Smooth muscle cell (in vitro differentiated cells): ENCODE results near the gene GK2. TPM values are rescaled to one million over a fixed set of nuclear protein-coding genes. Genes with fewer than 3 reads are reported as not detected.

Experiments used
- DNase-seq: peaks from one replicate; lab custom pipeline; 2025; ENCODE audit not compliant: unreplicated experiment; lab: John Stamatoyannopoulos, UW
- H2AFZ ChIP-seq: fragments of 200-600 bp; sonication (generic); 2 replicates; pipeline ENCODE4 v1.6.0; 2016; ENCODE audit warnings: antibody characterized with exemption, low read depth, mild to moderate bottlenecking
- H3F3A ChIP-seq: fragments of 200-600 bp; sonication (generic); 2 replicates; pipeline ENCODE4 v1.6.0; 2017; ENCODE audit warnings: antibody characterized with exemption, low read depth
- H3K27ac ChIP-seq: fragments of 200-600 bp; sonication (generic); 2 replicates; pipeline ENCODE4 v1.5.1; 2016; ENCODE audit warnings: low read depth, mild to moderate bottlenecking
- H3K27me3 ChIP-seq: fragments of 200-600 bp; sonication (generic); 2 replicates; pipeline ENCODE4 v1.6.1; 2016; ENCODE audit warnings: low read depth, mild to moderate bottlenecking
- H3K36me3 ChIP-seq: fragments of 200-600 bp; sonication (generic); 2 replicates; pipeline ENCODE4 v1.5.1; 2016; ENCODE audit warnings: low read depth
- H3K4me1 ChIP-seq: fragments of 200-600 bp; sonication (generic); 2 replicates; pipeline ENCODE4 v1.5.1; 2016; ENCODE audit warnings: low read depth
- H3K4me2 ChIP-seq: fragments of 200-600 bp; sonication (generic); 2 replicates; pipeline ENCODE4 v1.6.0; 2016; ENCODE audit warnings: mild to moderate bottlenecking
- H3K4me3 ChIP-seq: fragments of 200-600 bp; sonication (generic); 2 replicates; pipeline ENCODE4 v1.5.1; 2016; ENCODE audit warnings: mild to moderate bottlenecking
- H3K79me2 ChIP-seq: fragments of 200-600 bp; sonication (generic); 2 replicates; pipeline ENCODE4 v1.6.0; 2016; ENCODE audit warnings: low read depth, mild to moderate bottlenecking
- H3K9ac ChIP-seq: fragments of 200-600 bp; sonication (generic); 2 replicates; pipeline ENCODE4 v1.6.0; 2016; ENCODE audit warnings: low read depth
- H3K9me3 ChIP-seq: fragments of 200-600 bp; sonication (generic); replicated peaks from 2 replicates; pipeline ENCODE4 v1.5.1; 2016; ENCODE audit warnings: low read depth
- H4K20me1 ChIP-seq: fragments of 200-600 bp; sonication (generic); 2 replicates; pipeline ENCODE4 v1.6.0; 2016; ENCODE audit warnings: low read depth
- WGBS: methylation state at CpG from one replicate; pipeline ENCODE4 v1.1.7; 2016; ENCODE audit warnings: low lambda C conversion rate; 5-methylcytosine and 5-hydroxymethylcytosine counted together
- polyA plus RNA-seq: library from polyadenylated mRNA; unstranded; fragments of >200 nt; fragmentation: Nextera tagmentation; extraction: Ambion mirVana; gene quantifications from 2 replicates; pipeline ENCODE4 v1.2.1, GENCODE V29; 2016
- total RNA-seq: library from RNA; depleted of rRNA; stranded (reverse); fragments of >200 nt; gene quantifications from 2 replicates; pipeline ENCODE4 v1.2.3, GENCODE V29; 2014
- TF ChIP-seq, protein P1 (sequence below): fragments of 200-600 bp; sonication (generic); IDR thresholded peaks from 2 replicates; pipeline ENCODE4 v1.5.1; 2017; ENCODE audit warnings: borderline replicate concordance, mild to moderate bottlenecking, antibody characterized with exemption; ENCODE audit not compliant: insufficient read depth, poor library complexity, severe bottlenecking

The GK2 gene
- total and polyA plus RNA-seq, 2 experiments from 2014 or later = not detected

DNA sequence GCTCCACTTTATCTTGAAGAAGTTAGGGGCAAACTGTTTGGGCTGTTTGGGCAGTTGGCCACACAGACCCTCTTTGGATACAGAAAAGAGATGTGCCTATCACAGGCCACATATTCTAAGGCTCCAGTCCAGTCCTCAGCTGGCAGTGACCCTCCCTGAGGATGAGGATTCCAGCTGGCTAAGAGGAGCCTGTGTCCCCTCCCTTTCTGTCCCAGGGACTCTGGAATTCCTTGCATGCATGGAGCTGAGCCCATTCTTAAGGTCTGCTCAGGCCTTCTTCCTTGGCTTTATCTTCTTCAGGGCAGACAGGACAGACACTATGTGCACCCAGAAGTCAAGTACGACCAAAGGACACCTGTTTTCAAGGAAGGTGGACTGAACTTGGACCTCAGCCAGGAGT lies 23.8 kb upstream of the GK2 start:
- no peaks in the 10 kb centered on the region for H3K36me3 ChIP-seq
- H3K27ac ChIP-seq = no peak overlapping the region
- H3F3A ChIP-seq = no peaks in the 10 kb centered on the region
- H3K4me1 ChIP-seq = no peaks in the 10 kb centered on the region
- WGBS = 90% methylated on average over 1 of the region's 1 CpG
- H3K4me2 ChIP-seq = no peak overlapping the region
- no peaks in the 10 kb centered on the region for H3K9me3 ChIP-seq
- no peaks in the 10 kb centered on the region for H3K79me2 ChIP-seq
- no peak for DNase-seq
- TF ChIP-seq, protein P1, sequence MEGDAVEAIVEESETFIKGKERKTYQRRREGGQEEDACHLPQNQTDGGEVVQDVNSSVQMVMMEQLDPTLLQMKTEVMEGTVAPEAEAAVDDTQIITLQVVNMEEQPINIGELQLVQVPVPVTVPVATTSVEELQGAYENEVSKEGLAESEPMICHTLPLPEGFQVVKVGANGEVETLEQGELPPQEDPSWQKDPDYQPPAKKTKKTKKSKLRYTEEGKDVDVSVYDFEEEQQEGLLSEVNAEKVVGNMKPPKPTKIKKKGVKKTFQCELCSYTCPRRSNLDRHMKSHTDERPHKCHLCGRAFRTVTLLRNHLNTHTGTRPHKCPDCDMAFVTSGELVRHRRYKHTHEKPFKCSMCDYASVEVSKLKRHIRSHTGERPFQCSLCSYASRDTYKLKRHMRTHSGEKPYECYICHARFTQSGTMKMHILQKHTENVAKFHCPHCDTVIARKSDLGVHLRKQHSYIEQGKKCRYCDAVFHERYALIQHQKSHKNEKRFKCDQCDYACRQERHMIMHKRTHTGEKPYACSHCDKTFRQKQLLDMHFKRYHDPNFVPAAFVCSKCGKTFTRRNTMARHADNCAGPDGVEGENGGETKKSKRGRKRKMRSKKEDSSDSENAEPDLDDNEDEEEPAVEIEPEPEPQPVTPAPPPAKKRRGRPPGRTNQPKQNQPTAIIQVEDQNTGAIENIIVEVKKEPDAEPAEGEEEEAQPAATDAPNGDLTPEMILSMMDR = no peak
- H3K9ac ChIP-seq = no peak overlapping the region
- H3K27me3 ChIP-seq = no peaks in the 10 kb centered on the region
- H3K4me3 ChIP-seq = no peak overlapping the region
- no peaks in the 10 kb centered on the region for H4K20me1 ChIP-seq
- H2AFZ ChIP-seq = no peak overlapping the region

DNA sequence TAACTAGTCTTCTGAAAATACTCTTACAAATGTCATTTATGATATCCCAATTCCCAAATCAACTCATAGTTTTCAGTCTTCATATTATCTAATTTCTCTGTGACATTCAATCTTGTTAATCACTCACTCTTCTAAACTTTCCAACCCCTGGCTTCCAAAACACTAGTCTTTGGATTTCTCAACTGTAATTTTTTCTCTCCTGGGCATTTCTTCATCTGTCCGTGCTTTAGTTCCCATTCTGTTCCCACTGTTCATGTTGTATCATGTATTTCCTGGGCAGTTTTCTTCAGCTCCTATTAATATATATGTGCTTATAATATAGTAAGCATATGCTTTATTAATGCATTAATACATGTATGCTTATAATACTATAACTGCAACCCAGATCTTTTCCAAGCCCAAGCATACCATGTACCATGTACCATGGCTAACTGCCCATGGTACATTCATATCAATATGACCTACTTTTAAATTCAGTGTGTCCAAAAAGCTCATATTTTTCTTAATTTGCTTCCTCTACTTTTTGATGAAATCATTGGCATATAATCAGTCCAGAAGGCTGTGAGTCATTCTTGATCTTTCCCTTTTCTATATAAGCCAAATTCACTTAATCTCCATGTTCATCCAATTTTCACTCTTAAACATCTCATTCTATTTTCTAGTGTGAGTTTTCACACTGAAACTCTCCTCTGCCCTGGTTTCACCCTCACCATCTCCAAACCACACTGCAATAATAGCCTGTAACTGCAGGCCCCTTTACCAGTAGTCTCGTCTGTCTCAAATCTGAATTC lies 21.3 kb upstream of the GK2 start:
- Histone ChIP-seq H3K9me3 (no peaks in the 10 kb centered on the region), H2AFZ (no peak overlapping the region), H3K4me3 (no peak overlapping the region), H3K4me1 (no peaks in the 10 kb centered on the region), H3K36me3 (no peaks in the 10 kb centered on the region), H3K79me2 (no peaks in the 10 kb centered on the region), H3K4me2 (no peak overlapping the region), H3K9ac (no peak overlapping the region), H3K27me3 (no peaks in the 10 kb centered on the region), H3F3A (no peaks in the 10 kb centered on the region), H3K27ac (no peak overlapping the region), H4K20me1 (no peaks in the 10 kb centered on the region)
- no peak for DNase-seq
- TF ChIP-seq, protein P1 = no peak
- 74% methylated on average over 2 of the region's 2 CpGs for WGBS

DNA sequence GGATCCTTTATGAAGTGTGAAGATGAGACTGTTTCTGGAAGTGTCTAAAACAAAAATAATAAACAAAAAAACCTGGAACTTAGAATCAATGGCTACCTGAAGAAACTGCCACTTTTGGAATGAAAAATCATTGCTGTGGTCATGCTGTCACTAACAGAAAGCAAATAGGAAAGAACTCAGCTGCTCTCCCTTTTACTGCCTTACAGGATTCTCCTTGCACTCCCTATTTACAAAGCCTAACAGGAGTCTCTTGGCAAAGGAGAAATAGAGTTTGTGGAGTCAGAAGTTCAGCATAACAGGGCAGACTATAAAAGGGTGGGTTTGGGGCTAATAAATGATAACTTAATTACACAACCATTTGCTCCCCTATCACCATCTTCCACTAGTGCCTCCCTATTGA lies 19.0 kb upstream of the GK2 start:
- no peaks in the 10 kb centered on the region for H3F3A ChIP-seq
- H3K4me1 ChIP-seq = no peaks in the 10 kb centered on the region
- no peak overlapping the region for H2AFZ ChIP-seq
- H3K9ac ChIP-seq = no peak overlapping the region
- no peak overlapping the region for H3K4me2 ChIP-seq
- H3K27ac ChIP-seq = no peak overlapping the region
- no peaks in the 10 kb centered on the region for H3K27me3 ChIP-seq
- no peak overlapping the region for H3K4me3 ChIP-seq
- no peaks in the 10 kb centered on the region for H3K36me3 ChIP-seq
- no peaks in the 10 kb centered on the region for H3K9me3 ChIP-seq
- TF ChIP-seq, protein P1 = no peak
- no peaks in the 10 kb centered on the region for H4K20me1 ChIP-seq
- no peak for DNase-seq
- H3K79me2 ChIP-seq = no peaks in the 10 kb centered on the region

DNA sequence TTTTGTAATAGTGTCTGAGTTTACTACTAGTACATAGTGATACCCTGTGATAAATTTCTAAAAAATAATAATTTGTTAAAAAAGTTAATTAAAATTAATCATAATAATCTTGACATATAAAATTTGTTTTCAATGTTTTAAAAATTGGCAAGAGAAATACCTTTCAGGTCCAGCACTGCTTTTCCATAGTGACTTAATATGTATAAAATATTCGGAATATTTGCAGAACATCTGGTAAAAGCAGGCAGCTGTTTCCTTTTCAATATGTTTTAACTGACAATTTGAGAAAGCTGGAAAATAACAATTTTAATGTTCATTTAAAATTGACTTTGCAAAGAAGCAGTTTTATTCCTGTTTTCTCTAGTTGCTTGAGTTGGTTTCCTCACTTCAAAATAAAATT lies 17.6 kb upstream of the GK2 start:
- Histone ChIP-seq H3K27ac (no peak overlapping the region), H3K4me3 (no peak overlapping the region), H3K4me1 (no peaks in the 10 kb centered on the region), H3F3A (no peaks in the 10 kb centered on the region), H3K9ac (no peak overlapping the region), H4K20me1 (no peaks in the 10 kb centered on the region), H3K79me2 (no peaks in the 10 kb centered on the region), H3K4me2 (no peak overlapping the region), H3K27me3 (no peaks in the 10 kb centered on the region), H3K9me3 (no peaks in the 10 kb centered on the region), H3K36me3 (no peaks in the 10 kb centered on the region), H2AFZ (no peak overlapping the region)
- TF ChIP-seq, protein P1 = no peak
- no peak for DNase-seq
- WGBS = 66% methylated on average over 1 of the region's 1 CpG
